Cardiac ventricle fibroblast (primary cell): ENCODE measurements around the gene STX10. TPM values are rescaled to one million over a fixed set of nuclear protein-coding genes. Genes with fewer than 3 reads are reported as not detected.

Experiments
- total RNA-seq: library from RNA; depleted of rRNA; stranded (reverse); fragments of >200 nt; gene quantifications from 2 replicates; pipeline ENCODE4 v1.2.3, GENCODE V29; 2015

Gene STX10
- 38.6 and 41.6 TPM in 2 replicates for total RNA-seq

DNA sequence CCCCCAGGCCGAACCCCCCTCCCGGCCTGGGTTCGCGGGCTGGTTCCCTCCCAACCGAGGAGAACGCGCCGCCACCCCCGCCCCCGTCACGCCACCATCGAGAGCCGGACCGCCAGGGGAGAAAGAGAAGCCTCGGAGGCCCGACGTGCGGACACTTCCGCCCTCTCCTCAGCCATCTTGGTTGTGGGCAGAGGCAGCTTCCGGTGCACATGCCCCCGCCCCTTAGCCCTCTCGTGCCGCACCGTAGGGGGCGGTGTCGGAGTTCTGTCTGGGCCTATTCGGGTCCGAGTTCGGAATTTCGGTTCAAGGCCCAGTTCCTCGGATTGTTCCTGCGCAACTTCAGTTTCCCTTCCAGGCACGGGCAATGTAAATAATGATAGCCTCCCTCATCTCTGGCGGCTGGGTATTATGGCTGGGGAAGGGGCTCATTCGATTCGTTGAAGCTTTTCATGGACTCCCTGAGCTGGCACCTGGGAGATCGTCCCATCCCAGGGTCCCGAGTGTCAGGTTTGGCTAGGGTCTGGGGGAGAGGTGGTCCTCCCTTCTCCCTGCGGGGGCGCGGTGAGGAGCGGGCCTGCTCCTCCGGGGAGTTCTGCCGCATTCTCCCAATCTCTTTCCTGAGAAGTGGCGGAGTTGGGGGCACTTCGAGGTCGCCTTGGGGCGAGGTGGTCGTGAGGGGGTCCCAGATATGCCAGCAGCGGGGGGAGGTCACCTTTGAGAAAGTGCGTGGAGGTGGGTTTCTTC, at the start of gene STX10, which contains the start of gene IER2:
Gene STX10, minus strand, starts transcription at position 189 of the 744 bp plus-strand sequence. CDS start 202 bp downstream, outside the sequence.
Gene IER2, plus strand, starts transcription at position 225 of the 744 bp plus-strand sequence. CDS start 2,776 bp downstream, outside the sequence.

DNA sequence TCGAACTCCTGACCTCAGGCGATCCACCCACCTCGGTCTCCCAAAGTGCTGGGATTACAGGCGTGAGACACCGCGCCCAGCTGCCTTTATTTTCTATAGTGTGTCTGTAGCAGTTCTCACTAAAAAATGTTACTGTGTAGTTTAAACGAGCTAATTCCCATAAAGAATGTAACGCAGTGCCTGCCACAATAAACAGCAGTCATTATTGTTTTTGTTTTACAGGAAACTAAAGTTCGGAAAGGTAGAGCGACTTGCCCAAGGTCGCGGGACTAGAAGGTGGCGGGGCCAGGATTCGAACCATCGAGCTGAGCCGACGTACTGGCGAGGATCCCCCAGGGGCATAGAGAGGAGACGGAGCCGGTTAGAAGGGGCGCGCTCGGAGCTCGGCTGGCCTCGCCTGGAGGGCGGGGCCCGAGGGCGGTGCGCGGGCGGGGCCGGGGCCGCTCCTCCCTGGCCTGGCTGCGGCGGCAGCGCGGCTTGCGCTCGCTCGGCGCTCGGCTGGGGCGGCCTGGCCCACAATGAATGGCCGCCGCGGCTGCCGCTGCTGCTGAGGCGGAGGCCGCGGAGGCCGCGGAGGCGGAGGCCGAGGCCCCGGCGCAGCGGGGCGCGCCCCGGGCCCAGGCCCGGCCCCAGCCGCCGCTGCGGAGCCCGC, 32.3 kb downstream of the STX10 start, which contains the start of gene NACC1:
Gene NACC1, plus strand, starts transcription at position 493 of the 652 bp plus-strand sequence. CDS start 16,944 bp downstream, outside the sequence.

GRCh38 chr19:13116282-13117175, 33.6 kb downstream of the STX10 start, which contains the start of gene TRMT1:
Gene TRMT1 (minus strand): TSS chr19:13116740. CDS start chr19:13116399, 341 bp downstream.

GRCh38 chr19:13102666-13103580, 47.3 kb downstream of the STX10 start, which contains the start of gene LYL1:
Gene LYL1 (minus strand): TSS chr19:13102858. CDS start chr19:13101171, 1,687 bp downstream.

Other genes with a start within 250 kb of the STX10 start
- not detected in 2 replicates for gene SYCE2, start 231.1 kb downstream of the STX10 start, total RNA-seq
- 48.9 and 49.0 TPM in 2 replicates for gene FARSA, start 216.7 kb downstream of the STX10 start, total RNA-seq
- 877 and 947 TPM in 2 replicates for gene CALR, start 211.8 kb downstream of the STX10 start, total RNA-seq
- gene RAD23A, start 204.5 kb downstream of the STX10 start, total RNA-seq, result 50.0 and 60.2 TPM in 2 replicates
- gene GADD45GIP1, start 193.2 kb downstream of the STX10 start, total RNA-seq, result 36.5 and 43.0 TPM in 2 replicates
- not detected in 2 replicates for gene DAND5, start 180.8 kb downstream of the STX10 start, total RNA-seq
- gene NFIX, start 154.9 kb downstream of the STX10 start, total RNA-seq, result 122 and 124 TPM in 2 replicates
- gene LYL1, start 47.5 kb downstream of the STX10 start, total RNA-seq, result 0.29 and 0.44 TPM in 2 replicates
- gene TRMT1, start 33.6 kb downstream of the STX10 start, total RNA-seq, result 20.6 and 31.8 TPM in 2 replicates
- gene NACC1, start 32.1 kb downstream of the STX10 start, total RNA-seq, result 38.7 and 39.3 TPM in 2 replicates
- 54.7 and 70.7 TPM in 2 replicates for gene IER2, start within 50 bp of the STX10 start, total RNA-seq